ENCODE data around the gene PARD3B.

PARD3B gene

DNA sequence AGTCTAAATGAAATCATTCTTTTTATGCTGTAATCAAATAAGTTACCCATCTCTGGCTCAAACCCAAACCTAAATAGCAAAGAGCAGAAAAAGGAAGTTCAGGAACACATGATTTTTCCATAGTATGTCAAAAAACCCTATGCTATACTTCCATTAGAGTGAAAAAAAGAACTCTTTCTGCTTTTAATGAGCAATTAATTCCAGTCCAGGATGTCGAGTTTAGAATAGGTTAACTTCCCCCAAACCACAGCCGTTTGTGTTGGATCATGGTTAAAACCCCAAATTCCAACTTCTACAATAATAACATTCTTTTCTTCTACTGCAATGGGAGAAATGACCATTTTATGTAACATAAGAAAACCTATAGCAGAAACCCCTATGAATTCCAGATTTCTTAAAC, 965.9 kb downstream of the PARD3B start:
- peak; percentile 9 for DNase-seq (ENCODE audit: low read depth)

DNA sequence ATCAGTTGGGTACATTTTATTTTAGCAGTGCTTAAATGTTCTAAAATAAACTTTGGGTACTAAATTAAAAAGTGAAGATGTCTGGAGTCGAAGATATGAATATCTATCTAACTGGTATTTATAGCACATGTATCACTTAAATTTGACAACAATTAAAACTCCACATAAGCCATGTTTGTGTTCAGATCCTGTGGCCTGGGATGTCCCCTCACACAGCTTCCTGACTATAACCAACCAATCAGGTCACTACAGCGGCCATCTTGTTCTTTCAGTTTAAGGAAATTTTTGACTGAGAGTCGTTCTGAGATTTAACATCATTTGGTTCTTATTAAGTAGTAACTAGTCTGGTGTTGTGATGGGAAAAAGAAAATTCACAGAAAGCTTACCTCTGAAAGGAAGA, 966.4 kb downstream of the PARD3B start:
- no peak for DNase-seq (ENCODE audit: low read depth)

DNA sequence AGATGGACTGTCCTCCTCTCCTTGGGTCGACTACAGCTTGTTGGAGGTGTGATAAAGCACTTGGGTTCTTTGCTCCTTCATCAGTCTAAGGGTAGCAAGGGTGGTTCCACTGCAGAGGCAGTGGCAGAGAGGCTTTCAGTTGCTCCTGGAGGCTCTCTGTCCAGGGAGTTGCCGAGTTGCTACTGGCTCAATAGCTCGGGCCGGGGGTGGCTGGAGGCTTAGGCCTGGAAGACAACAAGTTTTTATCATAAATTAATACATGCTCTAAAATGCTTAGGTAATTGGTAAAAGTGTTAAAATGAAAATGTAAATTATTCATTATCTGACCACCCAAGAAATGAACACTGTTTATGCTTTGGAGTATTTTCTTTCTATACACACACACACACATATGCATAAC, 975.0 kb downstream of the PARD3B start:
- DNase-seq (ENCODE audit: low read depth), result no peak

DNA sequence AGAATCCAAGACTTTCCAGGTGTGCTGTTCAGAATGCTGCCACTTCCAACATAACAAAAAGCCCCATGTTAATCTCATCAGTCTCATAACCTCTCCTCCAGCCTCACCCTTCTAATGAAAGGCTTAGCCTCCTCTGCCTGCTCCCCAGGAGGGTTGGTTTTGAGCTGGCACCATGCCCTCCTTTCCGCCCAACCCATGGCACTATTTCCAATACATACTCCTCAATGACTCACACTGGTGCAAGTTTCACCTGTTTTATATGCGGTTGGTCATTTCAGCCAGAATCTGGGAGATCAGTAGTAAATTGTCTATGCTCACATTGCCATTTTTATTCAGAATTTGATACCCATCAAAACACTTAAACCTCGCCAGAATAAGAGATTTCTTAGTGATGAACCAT, 979.4 kb downstream of the PARD3B start:
- DNase-seq (ENCODE audit: low read depth), result no peak

DNA sequence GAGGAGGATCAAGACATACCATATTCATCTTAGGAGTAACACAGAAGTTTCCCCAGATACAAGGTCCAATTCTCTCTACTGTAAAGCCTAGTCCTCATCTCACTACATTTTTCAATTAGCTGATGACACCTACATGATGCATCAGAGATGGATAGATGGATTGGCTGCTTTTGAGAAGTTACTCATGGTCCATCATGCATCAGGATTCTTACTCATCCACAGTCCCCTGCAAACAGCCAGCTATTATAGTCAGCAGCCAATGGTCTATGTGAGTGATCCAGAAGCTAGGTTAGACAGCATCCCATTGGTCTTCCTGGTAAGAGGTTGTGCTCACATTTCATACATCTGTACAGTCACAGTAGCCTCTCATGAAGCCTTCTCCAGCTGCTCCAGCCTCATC, 982.5 kb downstream of the PARD3B start:
- DNase-seq (ENCODE audit: low read depth), result no peak

DNA sequence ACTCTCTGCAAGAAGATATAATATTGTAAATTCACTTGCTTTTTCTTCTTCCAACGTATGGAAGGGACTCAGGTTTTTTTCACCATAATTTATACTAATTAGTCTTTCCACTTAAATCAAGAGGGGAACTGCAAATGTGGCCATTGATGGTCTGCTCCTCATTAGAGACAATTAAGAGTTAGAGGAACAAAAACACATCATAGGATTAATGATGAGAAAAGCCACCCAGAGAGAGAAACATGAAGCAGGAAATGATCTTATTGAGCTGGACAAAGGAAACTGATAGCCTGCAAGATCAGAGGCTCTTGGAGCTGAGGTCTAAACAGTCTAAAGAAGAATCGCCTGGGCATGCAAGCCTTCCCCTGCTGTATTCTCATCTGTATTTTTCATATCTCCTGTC, 985.8 kb downstream of the PARD3B start:
- DNase-seq (ENCODE audit: low read depth), result no peak

DNA sequence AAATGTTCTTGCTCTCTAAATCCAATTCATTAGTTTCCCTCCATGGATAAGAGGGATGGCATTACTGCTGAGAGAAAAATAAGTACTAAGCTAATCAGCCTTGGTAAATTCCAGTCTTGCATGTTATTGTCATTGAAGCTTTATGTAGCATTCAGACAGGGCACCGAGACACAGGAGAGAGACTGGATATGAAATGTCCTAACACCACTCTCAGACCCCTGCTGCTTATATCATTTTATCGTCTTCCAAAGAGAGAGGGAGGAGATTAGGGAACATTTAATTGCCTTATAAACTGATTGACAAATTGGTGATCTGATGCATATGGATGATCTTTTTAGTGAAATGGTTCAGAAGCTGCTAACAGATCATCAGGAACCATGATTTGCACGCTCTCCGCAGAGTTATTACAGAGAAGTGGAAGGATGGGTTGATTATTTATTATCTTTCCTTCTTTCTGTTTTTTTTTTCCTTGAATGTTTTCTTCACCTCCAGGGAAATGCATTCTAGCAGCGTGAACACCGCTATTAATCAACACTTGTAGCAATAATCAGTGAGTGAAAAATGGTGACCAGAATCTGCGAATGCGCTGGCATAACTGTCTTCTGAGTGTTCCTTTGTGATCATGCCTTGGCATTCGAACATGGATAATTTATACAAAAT, 986.3 kb downstream of the PARD3B start:
- no peak for DNase-seq (ENCODE audit: low read depth)

DNA sequence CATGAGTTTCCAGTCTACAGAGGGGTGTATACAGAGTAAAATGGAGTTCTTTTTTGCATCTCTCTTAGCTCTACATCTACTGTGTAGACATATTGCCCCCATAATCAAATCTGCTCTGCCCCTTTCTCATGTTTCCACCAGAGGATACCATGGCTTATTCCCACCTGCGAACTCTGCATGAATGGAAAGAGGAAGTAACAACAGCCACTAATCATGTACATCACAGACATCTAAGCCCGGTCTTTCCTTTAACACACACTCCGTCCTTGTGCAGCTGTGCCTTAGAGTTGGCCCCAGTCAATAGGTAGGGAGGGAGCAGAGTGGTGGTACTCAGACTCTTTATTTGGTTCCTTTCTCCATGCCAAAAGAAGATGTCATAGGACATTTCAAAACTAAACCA, 989.7 kb downstream of the PARD3B start:
- DNase-seq (ENCODE audit: low read depth), result no peak

DNA sequence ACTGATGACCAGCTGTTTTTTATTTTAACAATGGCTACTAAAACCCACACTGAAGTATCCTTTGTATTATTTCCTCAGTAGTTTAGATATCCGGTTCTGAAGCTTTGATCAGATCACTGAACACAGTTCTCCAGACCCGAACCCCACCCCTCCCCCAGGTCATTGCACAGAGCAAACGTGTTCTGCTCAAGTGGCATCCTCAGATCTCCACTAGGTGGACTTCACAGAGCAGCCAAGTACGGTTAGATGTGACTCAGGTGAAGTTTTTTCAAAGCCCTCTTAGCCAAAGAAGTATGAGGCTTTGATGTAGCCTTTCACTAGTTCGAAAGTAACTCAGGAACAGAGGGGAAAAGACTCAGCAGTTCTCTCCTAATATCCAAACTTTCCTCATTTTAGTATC, 994.3 kb downstream of the PARD3B start:
- DNase-seq (ENCODE audit: low read depth), result no peak

DNA sequence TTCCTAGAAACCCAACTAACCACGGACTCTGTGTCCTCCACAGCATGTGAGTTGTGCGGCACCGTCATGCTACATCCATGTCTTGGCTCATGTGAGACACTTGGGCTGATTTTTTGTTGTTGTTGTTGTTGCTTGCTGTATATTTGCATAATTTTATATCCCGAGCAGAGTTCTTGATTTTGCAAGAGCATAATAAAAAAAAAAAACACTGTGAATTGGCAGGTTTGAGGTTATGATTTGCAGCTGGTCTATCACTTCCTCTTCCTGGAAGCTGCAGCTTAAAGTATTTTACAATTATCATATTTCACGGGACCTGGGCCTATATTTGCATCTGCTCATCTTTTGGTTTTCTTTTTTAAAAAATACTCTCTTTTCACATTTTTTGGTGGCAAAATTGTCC, 994.8 kb downstream of the PARD3B start:
- DNase-seq (ENCODE audit: low read depth), result no peak

DNA sequence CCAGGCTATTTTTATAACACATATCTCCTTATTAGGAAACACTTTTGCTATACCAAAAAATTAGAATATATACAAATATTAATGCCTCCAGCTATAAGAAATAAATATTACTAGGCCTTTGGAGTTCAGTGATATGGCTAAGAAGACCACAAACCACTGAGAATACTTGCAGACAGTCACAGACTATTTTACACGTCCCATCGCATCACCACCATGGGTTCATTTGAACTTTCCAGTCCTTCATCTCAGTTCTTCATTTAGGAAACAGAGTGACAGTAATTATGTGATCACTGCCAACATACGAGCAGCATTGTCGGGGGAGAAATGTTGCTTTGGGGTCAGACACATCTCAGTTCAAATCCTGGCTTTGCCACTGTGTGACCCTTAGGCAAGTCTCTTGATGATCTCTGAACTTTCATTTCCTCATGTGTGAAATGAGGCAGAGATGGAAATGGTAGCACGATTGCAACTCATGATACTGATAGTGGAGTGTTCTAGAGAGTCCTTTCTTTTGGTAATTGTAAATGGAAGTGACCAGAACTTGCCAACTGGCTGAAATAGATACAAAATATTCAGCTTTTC, 998.1 kb downstream of the PARD3B start:
- no peak for DNase-seq (ENCODE audit: low read depth)

DNA sequence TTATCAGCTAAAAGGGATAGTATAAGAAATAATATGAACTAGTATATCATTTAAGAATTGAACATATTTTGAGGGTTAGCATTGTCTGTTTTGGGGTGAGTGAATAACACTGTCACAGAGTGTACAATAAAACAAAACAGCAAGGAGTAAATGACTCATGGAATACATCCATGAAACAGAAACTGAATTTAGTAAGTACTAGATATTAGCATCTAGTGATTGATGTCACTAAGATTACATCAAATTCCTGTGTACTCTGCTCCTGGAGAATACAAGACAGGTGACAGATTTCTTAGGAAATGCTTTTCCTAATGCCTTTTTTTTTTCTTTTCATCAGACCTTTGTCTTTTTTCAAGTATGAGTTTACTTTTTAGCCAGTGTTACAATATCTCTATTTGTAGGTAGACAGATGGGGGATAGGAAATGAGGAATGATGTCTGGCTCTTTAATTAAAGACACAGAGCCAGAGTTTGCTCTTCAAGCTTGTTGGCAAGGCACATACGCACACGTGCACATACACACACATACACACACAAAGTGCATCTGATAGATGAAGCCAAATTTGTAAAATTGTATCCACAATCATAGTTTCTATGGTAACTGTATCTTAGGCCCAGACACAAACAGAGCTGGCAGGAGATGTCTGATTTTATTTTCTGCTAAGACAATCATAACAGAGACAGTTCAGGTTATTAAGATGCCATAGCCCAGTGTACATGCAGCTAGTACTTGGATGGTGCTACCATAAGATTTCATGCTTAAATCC, 998.8 kb downstream of the PARD3B start:
- DNase-seq (ENCODE audit: low read depth), result no peak

DNA sequence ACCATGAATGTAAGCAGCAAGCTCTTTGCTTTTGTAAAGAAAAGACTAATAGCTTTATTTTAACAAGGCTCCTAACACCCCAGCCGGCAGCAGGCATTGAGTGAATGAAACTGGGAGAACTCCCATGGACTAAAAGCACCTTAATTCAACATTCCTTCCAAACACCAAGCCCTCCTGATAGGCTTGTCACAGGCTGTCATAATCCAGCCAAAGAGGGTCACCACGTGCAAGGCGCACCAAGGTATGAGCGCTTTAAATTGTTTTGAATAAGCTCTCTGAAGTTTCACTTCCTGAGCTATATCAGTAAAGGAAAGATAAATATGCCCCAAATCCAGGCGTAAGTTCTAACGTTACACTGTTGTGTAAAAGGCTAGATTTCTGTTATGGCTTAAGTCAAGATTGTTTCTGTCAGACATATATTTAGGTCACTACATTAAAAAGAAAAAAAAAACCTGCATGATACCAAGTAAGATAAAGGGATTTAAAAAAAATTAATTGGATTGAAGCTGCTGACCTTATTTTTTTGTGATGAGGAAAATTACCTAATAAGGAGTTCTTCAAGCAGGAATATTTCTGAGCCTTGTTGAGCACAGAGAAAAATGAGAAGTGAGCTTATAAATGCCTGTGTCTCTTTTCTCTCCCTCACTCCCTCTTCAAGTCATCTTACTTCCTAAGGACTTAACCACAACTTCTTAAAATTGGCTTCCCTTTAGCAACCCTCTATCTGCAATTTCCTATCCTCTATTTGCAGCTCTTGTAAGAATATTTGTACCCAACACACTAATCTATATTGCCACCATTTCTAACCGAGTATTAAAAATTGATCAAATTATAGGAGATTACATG, 1000.9 kb downstream of the PARD3B start:
- DNase-seq (ENCODE audit: low read depth), result no peak

DNA sequence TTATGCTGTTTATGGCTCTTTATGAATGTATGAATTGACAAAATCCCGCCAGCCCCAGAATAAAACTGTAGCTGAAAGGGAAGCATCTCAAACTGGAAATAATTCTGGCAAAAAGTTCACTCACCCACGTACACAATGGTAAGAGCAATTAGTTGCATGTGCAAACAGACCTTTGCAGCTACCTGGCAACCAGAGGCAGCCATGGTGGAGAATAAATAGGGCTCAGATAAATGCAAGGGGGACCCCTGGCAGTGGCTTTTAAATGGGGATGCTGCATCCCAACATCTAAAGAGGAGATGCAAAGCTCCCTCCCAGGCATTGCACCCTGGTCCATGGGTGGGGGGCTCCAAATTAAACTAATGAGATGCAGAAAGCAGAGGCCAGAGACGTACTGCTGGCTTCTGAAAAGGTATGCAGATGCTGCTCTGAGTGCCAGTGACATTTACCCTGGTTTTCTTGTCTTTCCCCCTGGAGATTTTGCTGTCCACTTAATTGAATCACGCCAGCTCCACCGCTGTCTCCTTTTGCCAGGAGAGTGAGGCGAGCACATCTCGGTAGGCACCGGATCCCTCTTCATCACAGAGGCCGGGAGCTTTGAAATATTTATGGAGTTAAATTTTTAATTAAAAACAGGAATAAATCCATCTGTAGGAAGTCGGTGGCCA, 1010.4 kb downstream of the PARD3B start:
- DNase-seq (ENCODE audit: low read depth), result no peak

DNA sequence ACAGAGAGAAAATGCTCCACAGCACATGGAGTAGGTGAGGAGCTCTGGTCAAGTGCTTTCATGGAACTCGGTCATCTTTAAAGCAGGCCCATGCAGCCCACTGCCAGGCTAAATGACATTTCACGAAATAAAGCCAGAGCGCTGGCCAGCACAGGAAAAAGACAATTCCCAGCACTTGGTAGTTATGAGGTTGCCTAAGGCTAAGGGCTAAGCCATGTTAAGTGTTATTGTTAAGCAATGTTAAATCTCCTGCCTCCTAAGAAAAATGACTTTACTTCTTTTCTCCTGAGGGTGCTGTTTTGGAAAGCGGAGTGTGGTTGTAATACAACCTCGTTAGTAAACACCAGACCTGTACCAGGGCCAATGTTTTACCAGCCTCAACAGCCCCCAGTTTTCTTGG, 1011.1 kb downstream of the PARD3B start:
- no peak for DNase-seq (ENCODE audit: low read depth)

DNA sequence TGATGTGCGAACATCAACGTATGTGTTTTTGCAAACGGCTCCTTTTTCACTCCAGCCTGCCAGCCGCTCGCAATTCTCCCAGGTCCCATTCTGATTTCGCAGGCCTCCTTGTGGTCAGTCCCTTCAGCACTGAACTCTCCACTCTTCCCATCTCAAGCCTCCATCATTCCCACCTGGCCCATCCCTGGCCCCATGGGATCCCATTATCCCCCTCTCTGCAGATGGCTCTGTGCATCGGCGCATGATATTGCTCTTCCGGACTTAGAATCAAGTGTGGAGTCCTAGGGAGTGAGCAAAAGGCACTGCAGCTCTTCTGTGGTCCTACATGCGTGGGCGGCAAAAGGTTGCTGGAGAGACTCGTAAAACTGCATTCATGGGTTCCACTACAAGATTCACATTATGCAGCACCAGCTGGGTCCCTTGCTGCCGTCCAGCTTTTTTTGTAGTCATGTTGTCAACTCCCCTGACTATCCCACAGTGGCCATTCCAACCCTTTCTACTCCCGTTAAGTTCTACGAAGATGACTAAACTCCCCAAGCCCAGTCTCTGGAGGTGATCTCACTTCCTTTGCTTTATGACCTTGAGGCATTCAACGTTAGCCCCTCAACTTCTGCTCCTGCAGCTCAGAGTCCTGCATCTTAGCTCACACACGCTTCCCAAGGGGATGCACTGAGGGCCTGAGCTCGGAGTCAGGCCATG, 1011.7 kb downstream of the PARD3B start:
- DNase-seq (ENCODE audit: low read depth), result no peak

DNA sequence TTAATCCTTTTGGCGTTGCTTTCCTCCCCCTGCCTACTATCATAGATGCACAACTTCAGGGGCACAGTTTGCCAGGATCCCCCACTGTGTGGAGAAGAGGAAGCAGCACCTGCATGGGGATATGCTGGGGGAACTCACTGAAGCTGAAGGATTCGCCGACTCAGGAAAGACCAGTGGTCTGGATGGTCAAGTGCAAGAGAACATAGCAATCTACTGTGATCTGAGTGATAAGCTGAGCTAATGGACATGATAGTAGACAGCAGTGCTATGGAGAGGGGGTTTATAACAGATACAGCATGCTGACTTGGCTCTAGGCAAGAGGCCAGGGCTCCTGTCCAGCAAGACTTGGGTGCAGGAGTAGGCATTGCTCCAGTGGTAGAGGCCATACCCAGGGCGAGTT, 1012.6 kb downstream of the PARD3B start:
- DNase-seq (ENCODE audit: low read depth), result no peak

DNA sequence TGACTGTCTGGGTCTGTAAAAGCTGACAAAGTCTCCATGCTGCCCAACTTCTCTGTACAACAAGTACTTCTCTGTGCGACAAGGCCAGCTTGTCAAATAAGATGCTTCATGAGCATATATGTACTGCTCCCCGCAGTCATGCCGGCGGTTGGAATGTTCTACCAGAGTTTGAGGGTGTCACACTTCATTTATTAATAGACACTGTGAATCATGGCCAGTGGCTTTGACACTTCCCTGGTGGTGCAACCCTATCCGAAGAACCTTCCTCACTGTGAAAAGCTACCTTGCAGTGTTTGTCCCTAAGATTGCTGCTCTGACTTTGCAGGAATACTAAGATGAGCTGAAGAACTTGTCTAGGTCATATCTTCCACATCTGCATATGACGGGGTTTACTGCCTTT, 1016.2 kb downstream of the PARD3B start:
- no peak for DNase-seq (ENCODE audit: low read depth)

DNA sequence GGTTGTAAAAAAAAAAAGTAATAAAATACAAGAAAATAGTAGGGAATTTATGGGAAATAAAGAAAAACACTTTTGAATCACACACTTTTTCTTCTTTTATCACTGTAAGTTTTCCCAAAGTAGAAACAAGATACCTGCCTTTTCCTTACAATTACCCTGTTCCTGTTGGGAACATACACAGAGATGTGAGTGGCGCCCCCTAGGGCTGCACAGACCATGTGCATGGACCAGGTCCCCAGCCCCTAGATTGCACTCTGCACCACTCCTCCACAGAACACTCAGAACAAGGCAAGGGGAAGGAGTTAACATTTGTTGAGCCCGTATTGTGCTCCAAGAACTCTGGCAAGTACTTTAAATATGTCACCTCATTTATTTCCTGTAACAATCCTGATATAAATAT, 1018.4 kb downstream of the PARD3B start:
- DNase-seq (ENCODE audit: low read depth), result no peak

DNA sequence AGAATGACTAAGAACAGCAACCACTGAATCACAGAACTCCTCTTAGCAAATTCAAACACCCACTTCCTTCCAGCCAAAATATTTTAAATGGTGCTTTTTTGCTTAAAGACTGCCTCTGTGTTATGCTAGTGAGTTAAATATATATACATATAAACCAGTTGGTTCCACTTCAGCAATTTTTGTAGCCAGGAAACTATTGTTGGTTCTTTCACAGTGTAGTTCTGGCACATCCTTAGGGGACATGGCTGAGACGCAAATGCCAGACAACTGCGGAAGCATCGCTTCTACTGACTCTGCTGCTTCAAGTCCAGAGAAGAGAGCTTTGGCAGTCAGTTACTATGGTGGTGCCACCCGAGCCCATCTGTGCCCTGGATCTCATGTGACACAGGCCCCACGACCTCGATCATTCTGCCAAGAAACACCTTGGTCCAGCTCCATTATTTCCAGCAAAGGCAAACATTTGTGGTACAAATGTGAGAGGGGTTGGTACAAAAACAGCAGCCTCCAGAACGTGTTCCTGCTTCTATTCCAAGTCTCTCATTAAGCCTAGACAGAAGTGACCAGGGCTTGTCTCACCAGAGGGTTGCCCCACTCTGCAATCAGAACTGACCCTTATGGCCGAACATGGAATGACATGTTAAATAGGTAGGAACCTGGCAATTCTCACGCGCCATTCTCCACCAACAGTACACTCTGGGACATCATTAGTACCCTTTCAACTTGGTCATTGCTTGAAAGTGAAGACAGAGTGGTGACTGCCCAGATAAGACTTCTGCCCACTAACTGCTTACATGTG, 1019.3 kb downstream of the PARD3B start:
- DNase-seq (ENCODE audit: low read depth), result no peak

DNA sequence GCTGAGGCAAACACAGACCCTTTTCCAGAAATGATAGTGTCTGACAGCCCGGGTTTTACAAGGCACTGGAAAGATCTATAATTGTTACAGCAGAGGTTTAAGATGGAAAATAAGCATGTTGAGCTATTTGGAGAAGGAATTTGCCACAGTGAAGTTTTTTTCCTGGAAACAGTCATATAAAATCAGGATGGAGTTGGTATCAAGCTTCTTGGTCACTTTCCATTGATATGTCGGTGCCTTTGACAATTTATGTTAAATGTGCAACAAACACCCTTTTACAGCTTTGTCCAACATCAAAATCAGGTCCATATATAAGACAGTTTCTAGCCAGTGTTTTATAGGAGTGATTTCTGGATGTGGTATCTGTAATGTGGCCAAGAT, 1019.9 kb downstream of the PARD3B start:
- no peak for DNase-seq (ENCODE audit: low read depth)
